Mesenteric fat pad (tissue), 1 donor: ENCODE results near the gene PIM3. TPM values are rescaled to one million over a fixed set of nuclear protein-coding genes. Genes with fewer than 3 reads are reported as not detected.

Experiments used
- DNase-seq: peaks from one replicate; pipeline ENCODE4 v3.0.0-alpha.2; 2020; ENCODE audit warnings: low spot score
- total RNA-seq: library from RNA; stranded (reverse); fragmentation: NEBNext Ultra II Directional; extraction: Animal tissue kit (Norgen Biotek cat#: 25700); gene quantifications from one replicate; pipeline ENCODE4 v1.2.1, GENCODE V29; 2021
- donor health status: DM: yes; HTN: yes; CAD: no.

PIM3 gene
- total RNA-seq, 1 donor from 2014 or later, result 124 TPM

GRCh38 chr22:49999946-50000586 is 39.5 kb downstream of the PIM3 start:
- DNase-seq, result peak; percentile 86

GRCh38 chr22:50000587-50001387 is 40.2 kb downstream of the PIM3 start:
- peak; percentile 85 for DNase-seq

- peak; percentile 83 for DNase-seq
These were observed 41.0 kb downstream of the PIM3 start for GRCh38 chr22:50001388-50002231.

DNA sequence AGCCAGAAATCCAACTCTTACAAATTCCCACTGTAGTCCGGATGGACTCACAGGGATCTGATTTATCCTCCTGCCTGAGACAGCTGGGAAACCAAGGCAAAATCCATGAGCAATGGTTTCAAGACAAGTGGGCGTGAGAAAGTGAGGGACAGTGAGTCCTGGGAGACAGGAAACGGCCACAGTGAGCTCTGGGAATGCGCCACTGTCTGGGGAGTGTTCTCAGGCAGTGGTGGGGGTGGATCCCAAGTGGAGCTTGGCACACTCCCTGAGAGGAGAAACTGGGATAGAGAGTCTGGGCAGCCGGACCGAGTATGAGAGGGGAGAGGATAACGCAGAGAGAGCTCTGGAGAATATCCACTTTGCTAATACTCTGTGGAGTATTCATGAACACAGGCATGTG is 42.2 kb downstream of the PIM3 start:
- DNase-seq, result peak; percentile 47

GRCh38 chr22:50004918-50005317 is 44.3 kb downstream of the PIM3 start:
- DNase-seq, result no peak

GRCh38 chr22:50007057-50007511 is 46.5 kb downstream of the PIM3 start:
- no peak for DNase-seq

GRCh38 chr22:50008151-50009040 is 47.8 kb downstream of the PIM3 start:
- peak; percentile 87 for DNase-seq

GRCh38 chr22:50009251-50009650 is 48.7 kb downstream of the PIM3 start:
- DNase-seq, result peak; percentile 60

DNA sequence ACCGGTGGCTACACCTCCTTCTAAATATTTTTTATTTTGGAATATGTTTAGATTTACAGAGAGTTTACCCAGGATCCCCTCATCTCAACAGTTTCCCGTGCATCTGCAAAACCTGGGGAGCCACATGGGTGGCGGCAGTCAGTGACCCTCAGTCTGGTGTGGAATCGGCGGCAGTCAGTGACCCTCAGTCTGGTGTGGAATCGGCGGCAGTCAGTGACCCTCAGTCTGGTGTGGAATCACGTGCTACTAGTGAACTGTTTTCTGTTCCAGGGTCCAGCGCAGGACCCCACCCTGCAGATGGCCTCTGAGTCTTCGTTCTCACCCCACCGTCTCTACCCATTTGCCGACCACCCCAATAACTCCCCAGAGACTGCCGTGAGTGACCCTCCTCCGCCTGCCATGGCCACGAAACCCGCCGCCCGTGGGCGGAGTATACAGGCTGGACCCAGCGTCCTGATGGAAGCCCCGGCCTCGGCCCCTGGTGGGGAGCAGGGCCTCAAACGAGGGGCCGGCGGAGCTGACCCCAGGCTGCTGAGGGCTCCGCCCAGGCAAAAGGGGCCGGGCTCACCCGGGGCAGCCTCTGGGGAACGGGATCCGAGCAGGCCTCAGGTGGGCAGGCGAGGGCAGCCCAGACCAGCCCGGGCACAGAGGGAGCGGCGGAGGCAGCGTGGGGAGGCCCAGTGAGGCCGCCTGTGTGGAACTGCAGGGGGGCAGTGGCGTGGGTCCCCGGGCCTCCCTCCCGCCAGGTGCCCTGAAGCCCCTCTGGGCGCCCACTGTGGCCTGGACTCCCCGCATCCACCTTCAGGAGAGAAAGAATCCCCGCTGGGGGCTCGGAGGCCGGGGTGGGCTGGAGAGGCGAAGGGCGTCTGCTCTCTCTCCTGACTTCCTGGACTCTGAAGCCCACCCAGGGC is 49.4 kb downstream of the PIM3 start:
- DNase-seq, result peak; percentile 88

GRCh38 chr22:50010676-50011446 is 50.3 kb downstream of the PIM3 start:
- DNase-seq, result peak; percentile 74

DNA sequence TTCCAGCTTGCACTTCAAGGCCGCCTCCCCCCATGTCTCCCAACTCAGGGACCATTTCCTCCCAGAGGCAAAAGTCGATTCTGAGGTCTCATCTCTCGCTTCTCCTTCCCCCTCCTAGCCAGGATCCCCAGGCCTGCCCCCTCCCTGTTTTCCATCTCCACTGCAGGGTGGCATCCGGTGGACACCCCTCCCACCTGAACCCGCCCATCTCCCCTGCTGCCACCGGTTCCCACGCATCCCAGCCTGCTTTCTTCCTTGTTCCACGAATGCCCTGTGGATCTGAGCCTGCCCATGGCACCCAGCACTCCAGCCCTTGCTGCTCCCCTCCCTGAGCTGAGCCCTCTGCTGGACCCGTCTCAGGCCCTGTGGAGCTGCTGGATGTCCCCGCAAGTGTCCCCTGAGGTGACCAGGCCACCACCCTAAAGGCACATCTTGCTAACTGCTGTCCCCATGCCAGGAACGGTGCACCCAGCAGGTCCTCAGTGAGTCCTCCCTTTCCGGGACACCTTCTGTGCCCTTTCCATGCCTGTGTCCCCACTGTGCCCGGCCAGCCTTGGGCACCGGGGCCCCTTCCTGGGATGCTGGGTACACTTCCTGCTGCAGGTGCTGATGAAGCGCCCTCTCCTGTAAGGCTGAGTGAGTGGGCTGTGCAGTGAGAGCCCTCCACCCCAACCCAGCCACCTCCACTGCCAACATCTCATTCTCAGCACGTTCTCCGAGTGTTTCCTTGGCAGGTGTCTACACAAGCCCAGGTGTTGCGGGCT is 51.1 kb downstream of the PIM3 start:
- no peak for DNase-seq

- no peak for DNase-seq
These were observed 51.9 kb downstream of the PIM3 start, which contains the start of gene IL17REL for GRCh38 chr22:50012211-50013181. IL17REL (minus strand) TSS chr22:50012765; CDS start chr22:50012646, 119 bp downstream.
